Stimulated activated CD4-positive, alpha-beta T cell treated with anti-CD3 and anti-CD28 coated beads, Interleukin-2, amount 100 ng/mL, for 24 hours (primary cell): ENCODE measurements around the gene SF3A2.
A peak's percentile ranks its signal among the peaks of the same experiment; 100 is the strongest.

Experiments
- DNase-seq, 2 donors: peaks; one replicate each; pipeline ENCODE4 v3.0.0-alpha.2; 2020

SF3A2 gene

DNA sequence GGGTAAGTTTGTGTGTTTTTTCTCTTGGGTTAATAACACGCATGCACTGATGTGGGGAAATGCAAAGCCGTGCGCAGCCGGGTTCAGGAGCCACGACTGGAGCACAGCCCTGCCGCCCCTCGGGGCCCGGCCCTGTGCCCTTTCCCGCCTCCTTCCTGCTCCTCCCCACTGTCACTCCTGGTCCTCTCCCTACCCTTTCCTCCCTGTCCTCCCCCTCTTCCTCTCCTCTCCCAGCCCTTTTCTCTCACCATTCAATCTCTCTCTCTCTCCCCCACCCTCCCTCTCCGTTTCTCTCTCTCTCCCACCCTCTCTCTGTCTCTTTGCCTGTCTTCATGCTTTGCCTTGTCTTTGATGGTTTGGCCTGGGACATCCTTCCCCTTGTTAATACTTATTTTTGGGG, 27.6 kb upstream of the SF3A2 start:
- DNase-seq, result no peak

DNA sequence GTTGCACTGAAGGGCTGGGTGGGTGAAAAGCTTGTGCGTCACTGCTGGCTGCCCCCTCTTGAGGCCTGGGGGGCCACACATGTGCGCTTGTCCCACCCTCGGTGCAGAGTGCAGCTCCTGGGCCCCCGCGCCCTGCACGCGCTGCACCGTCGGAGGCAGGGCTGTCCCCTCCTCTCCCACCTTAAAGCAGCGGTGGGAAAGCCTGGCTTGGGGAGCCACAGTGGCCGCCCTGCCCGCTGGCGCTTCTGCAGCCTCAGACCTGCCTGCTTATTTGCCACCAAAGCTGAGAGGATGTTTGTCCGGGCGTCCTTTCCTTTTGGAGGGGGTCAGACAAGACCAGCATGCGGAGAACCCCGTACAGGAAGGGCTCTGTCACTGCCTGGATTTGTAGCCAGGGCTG, 27.2 kb upstream of the SF3A2 start:
- DNase-seq, result no peak

DNA sequence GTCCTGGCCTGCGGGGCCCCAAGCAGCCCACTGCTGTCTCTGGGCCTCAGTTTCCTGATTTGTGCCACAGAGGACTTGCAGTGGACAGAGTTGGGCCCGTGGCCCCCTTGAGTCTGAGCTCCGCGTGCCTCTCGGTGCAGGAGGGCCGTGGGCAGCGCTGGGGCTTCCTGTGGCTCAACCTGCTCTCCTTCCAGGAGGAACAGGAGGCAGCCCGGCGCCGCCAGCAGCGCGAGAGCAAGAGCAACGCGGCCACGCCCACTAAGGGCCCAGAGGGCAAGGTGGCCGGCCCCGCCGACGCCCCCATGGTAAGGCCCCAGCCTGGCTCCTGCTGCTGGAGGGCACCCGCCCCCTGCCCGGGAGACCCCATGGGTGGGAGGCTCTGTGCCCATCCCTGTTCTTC, 26.4 kb upstream of the SF3A2 start:
- no peak for DNase-seq

DNA sequence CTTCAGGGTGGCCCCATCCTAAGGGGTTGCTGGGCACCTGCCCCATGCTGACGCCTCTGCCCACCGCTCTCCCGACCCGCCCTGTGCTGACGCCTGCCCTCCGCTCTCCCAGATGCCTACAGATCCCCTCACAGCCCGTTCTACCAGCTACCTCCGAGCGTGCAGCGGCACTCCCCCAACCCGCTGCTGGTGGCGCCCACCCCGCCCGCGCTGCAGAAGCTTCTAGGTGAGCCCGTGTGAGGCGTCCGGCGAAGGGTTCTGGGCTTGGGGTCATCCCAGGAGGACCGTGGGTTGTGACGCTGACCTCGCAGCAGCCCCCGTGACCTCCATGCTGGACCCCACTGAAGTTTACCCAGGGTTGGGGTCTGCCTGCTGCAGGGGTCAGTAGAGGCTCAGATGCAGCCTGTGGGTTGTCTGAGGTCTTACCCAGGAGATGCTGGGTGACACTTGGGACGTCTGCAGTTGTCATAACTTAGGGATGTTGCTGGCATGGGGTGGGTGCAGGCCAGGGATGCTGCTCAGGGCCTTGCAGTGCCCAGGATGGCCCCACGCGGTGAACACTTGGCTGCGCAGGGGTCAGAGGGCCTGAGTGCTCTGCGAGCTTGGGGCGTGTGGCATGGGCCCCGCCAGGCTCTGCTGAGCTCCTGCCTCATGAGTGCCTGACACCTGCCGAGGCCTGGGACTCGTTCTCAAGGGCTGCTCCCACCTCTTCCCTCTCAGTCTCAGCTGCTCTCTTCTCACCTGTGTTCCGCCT, 25.5 kb upstream of the SF3A2 start:
- DNase-seq, result no peak

DNA sequence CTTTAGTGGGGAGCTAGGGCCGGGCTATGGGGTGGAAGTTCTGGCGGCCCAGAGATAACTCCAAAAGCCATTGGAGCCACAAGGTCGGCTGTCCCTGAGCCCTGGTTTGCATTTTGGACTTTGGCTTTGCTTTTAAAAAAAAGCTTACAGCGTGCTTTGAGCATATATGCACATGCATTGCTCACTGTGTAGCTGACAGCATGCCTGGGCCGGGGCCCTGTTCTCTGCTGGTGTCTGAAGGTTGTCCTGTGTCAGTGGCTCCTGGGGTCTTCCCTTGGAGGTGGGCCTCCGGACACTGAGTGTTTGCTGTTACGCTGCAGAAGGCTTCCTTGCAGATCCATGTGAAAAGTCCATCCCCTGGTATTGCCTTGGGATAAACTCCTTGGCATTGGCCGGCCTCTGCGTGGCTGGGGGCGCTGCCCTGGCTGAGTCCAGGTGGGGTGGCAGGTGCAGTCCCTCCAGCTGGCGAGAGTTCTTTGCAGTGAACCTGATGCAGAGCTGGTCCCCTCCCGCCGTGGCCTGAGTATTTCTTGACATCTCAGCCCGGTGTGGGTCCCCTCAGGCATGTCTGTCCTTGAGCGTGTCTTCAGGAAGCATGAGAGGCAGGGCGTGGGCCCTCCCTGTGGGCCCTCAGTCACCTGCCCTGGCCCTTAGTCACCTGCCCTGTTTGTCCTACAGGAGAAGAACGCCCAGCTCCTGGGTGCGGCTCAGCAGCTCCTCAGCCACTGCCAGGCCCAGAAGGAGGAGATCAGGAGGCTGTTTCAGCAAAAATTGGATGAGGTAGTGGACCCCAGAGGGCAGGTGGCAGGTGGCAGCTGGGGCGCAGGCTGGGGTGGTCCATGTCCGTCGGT, 23.5 kb upstream of the SF3A2 start:
- DNase-seq, result no peak

DNA sequence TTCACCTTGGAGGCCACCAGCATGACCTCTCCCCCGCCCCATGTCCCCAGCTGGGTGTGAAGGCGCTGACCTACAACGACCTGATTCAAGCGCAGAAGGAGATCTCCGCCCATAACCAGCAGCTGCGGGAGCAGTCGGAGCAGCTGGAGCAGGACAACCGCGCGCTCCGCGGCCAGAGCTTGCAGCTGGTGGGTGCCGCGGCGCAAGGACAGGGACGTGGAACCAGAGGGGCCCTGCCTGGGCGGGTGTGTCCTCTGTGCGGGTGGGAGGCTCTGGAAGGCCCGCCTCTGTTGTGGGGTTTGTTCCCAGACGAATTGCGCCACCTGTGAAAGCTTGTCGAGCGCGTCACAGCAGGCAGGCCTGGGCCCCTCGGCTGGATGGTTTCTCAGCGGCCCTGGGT, 22.8 kb upstream of the SF3A2 start:
- no peak for DNase-seq

DNA sequence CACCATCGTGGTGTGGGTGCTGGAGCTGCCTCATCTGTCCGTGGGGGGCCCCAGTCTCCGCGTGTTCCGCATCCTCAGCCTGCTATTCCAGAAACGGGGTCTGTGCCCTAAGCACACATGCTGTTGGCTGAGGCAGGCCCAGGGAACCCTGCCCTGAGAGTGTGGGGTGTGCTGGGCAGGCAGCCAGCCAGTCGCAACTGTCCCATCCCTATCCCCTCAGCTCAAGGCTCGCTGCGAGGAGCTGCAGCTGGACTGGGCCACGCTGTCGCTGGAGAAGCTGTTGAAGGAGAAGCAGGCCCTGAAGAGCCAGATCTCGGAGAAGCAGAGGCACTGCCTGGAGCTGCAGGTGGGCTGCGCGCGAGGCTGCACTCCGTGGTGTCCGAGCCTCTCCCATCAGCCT, 22.4 kb upstream of the SF3A2 start:
- DNase-seq, result no peak

DNA sequence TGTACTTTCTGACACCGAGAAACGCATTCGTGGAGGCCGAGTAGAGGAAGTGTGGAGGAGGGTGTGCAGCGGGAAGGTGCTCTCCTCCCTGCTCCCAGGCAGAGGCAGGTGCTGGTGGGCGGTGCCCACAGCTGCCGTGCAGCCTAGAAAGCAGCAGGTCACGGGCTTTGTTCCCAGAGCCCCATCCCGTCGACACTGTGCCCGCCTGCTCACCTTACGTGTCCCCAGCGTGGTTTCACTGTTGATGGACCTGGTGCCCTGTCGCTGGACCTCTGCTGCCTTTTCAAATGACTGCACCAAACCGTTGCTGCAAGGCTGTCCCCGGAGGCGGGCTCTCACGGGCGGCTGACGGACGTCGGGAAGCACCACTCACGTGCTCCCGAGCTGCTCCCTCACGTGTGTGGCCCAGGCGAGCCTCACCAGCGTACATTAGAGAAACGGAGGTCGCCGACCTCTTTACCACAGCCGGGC, 21.3 kb upstream of the SF3A2 start:
- DNase-seq, result peak; percentile 41 to 44

DNA sequence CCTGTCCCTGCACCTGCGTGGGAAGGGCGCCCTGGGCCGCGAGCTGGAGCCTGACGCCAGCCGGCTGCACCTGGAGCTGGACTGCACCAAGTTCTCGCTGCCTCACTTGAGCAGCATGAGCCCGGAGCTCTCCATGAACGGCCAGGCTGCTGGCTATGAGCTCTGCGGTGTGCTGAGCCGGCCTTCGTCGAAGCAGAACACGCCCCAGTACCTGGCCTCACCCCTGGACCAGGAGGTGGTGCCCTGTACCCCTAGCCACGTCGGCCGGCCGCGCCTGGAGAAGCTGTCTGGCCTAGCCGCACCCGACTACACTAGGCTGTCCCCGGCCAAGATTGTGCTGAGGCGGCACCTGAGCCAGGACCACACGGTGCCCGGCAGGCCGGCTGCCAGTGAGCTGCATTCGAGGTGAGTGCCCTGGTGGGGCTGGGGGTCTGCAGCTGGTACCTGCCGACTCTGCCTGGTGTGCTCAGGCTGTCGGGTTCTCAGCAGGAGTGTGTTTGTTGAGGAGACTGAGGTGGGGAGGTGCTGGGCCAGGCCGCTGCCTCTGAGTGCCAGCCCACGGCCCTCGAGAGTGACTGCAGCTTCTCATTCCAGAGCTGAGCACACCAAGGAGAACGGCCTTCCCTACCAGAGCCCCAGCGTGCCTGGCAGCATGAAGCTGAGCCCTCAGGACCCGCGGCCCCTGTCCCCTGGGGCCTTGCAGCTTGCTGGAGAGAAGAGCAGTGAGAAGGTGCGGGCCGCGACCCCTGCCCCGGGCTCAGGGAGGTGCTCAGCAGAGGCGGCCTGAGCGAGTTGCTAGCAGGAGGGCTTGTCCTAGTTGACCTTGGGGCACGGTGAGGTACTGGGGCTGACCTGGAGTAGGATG, 20.0 kb upstream of the SF3A2 start:
- no peak for DNase-seq

DNA sequence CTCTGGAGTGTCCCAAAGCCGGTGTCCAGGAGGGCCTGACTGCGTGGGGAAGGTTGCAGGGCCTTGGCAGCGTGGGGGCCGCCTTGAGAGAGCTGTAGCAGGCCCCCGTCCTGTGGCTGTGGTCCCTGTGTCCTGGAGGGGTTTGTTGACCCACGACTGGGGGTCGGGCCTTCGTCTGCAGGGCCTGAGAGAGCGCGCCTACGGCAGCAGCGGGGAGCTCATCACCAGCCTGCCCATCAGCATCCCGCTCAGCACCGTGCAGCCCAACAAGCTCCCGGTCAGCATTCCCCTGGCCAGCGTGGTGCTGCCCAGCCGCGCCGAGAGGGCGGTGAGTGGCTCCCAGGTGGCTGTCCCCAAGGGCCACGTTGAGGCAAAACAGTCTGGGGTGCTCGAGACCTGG, 19.0 kb upstream of the SF3A2 start:
- no peak for DNase-seq

DNA sequence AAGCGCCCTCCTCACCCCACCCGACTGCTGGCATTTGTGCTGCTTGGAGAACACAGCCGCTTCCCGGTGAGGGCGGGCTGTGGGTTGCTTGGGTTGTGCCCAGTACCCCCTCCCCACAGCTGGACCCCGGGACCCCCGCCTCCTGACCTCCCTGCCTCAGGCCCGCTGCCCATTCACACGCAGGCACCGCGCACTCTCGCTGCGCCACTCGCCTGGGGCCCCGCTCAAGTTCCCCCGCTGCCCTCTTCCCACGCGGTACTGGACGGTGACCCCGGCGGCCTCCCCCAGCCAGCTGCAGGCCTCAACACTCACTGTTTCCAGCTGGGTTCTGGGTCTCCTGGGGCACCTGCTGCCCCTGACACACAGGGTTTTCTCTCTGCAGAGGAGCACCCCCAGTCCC, 16.9 kb upstream of the SF3A2 start:
- no peak for DNase-seq

DNA sequence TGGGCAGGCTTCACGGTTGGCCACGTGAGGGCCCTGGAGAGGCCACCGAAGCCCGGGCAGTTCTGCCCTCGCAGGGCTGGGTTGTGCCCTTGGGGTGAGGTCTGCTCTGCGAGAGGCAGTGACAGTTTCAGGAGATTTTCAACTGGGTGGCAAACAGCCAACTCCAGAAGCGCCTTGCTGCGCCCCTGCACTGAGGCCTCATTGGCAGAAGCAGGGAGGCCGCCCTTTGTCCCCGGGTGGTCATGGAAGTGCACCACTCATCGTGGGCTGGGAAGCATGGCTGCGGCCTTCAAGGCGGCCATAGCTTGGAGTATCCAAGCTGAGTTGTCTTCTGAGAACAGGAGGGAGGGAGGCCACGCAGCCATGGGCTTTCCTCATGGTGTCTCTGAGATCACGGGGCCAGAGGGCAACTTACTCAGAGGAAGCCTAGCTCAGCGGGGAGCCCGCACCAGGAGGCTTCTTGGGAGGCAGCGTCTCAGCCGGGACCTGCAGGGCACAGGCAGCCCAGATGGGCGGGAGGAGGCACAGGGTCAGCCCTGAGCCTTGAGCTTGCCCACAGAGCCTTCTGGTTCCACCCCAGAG, 15.3 kb upstream of the SF3A2 start:
- DNase-seq, result no peak

DNA sequence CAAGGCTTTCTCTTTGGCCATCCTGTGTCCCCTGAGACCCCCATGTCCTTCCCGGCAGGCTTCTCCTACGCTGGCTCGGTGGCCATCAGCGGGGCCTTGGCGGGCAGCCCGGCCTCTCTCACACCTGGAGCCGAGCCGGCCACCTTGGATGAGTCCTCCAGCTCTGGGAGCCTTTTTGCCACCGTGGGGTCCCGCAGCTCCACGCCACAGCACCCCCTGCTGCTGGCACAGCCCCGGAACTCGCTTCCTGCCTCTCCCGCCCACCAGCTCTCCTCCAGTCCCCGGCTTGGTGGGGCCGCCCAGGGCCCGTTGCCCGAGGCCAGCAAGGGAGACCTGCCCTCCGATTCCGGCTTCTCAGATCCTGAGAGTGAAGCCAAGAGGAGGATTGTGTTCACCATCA, 14.7 kb upstream of the SF3A2 start:
- DNase-seq, result no peak

DNA sequence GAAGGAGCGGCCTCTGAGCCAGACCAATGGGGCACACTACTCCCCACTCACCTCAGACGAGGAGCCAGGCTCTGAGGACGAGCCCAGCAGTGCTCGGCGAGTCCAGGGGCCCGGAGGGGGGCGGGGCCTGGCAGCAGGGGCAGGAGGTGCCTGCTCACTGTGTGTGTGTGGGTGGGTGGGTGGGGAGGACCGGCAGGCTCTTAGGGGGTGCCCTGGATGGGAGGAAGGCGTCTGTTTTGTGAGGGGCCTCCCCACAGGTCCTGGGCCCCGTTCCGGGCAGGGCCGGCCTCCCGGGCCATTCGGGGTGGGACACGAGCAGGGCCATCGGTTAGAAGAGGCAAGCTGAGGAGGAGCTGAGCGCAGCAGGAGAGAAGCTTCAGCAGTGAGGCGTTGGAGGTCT, 13.2 kb upstream of the SF3A2 start:
- no peak for DNase-seq

DNA sequence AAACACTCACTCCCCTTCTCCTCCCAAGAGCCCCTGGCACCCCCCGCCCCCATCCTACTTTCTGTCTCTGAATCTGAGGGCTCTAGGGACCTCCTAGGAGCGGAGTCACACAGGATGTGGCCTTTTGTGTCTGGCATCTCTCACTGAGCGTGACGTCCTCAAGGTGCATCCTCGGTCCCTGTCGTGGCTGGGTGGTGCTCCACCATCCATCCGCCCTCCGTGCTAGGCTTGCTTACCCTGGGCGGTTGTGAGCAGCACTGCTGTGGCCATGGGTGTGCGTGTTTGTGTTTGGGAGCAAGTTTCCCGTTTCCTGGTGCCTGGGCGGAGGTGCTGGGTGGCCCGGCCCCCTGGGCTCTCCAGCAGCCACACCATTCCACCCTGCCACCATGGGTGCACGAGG, 12.7 kb upstream of the SF3A2 start:
- DNase-seq, result no peak

DNA sequence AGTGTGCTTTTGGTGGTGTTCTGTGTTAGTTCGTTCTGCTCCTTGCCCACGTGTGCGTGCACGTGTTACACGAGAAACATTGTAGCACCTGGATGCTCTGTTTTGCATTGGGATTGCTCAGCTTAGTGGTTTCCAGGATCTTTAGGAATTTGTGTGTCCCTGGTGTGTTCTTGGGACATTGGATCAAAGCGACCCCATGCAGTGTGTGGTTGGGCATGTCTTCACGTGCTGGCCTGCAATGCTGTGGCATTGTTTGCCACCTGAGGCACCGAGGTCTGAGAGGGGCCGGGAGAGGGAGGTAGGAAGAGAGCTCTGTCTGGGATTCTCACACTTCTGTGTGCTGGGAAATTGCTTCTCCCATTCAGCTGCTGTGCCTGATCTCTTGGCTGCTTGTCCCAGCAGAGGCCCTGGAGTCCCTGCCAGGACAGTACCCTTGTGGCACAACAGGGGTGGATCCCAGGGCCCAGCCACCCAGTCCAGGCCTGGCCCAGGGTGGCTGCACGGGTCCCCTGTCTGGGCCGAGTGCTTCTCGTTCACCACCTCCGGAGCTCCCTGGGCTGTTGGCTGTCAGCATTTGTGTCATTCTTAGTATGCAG, 11.8 kb upstream of the SF3A2 start:
- DNase-seq, result no peak

DNA sequence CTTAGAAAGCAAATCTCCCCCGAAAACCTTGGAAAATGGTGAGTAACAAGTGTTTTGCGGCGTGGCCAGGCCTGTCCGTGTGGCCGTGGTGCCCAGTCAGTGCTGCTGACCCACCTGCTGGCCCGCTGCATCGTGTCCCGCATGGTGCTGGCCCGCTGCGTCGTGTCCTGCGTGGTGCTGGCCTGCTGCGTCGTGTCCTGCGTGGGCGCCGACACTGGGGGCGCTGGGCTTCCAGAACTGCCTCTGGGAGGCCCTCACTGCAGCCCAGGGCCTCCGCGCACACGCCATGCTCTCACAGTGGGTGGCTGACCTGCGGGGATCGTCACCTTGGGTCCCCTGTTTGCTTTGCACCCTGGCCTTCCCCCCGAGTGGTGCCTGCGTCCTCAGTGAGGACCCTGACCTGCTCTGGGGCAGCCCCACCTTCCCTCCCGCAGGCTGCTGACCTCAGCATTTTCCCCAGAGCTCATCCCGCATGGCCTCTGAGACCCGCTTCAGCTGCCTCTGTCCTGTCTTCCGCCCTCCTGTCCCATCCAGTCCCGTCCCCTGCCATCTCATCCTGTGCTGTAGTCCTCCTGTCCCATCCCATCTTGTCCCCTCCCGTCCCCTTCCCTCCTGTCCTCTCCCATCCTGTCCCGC, 11.1 kb upstream of the SF3A2 start:
- no peak for DNase-seq

DNA sequence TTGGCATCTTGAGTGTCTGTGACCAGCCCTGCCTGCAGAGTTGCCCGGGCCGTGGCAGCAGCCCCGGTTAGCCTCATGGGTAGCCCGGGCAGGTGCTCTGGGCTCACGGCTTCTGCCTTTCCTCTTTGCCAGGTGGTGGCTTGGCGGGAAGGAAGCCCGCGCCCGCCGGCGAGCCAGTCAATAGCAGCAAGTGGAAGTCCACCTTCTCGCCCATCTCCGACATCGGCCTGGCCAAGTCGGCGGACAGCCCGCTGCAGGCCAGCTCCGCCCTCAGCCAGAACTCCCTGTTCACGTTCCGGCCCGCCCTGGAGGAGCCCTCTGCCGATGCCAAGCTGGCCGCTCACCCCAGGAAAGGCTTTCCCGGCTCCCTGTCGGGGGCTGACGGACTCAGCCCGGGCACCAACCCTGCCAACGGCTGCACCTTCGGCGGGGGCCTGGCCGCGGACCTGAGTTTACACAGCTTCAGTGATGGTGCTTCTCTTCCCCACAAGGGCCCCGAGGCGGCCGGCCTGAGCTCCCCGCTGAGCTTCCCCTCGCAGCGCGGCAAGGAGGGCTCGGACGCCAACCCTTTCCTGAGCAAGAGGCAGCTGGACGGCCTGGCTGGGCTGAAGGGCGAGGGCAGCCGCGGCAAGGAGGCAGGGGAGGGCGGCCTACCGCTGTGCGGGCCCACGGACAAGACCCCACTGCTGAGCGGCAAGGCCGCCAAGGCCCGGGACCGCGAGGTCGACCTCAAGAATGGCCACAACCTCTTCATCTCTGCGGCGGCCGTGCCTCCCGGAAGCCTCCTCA, 10.4 kb upstream of the SF3A2 start:
- no peak for DNase-seq

DNA sequence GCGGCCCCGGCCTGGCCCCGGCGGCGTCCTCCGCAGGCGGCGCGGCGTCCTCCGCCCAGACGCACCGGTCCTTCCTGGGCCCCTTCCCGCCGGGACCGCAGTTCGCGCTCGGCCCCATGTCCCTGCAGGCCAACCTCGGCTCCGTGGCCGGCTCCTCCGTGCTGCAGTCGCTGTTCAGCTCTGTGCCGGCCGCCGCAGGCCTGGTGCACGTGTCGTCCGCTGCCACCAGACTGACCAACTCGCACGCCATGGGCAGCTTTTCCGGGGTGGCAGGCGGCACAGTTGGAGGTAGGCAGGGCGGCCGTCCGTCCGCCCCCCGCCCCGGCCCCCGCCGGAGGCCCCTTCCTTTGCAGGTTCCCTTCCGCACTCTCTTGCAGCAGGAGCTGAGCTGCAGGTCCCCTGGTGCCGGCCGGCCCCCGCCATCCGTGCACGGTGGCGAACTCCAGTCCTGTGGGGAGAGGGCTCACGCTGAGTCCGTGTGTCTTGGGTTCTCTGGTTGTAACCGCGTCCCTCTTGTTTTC, 9.7 kb upstream of the SF3A2 start:
- DNase-seq, result no peak

DNA sequence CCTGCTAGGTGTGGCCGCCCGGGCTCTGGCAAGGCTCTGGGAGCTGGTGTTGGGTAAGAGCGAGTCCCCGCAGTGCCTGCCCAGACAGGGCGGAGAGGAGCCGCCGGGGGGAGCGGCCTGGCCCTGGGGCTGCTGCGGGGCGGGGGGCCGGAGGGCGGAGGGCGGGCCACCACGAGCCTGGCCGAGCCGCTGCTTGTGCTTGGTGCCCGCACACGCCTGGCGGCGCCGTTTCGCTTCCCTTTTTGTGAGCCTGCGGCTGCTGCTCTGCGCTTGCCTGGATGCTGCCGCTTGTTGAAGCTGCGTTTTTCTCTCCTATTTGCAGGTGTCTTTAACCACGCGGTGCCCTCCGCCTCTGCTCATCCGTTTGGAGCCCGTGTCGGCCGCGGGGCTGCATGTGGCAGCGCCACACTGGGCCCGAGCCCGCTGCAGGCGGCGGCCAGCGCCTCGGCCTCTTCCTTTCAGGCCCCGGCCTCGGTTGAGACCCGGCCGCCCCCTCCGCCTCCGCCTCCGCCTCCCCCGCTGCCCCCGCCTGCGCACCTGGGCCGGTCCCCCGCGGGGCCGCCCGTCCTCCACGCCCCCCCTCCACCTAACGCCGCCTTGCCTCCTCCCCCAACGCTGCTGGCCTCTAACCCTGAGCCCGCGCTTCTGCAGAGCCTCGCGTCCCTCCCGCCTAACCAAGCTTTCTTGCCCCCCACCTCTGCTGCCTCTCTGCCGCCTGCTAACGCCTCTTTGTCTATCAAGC, 9.0 kb upstream of the SF3A2 start:
- DNase-seq, result no peak
